ENCODE results near the gene RAB22A. TPM values are rescaled to one million over a fixed set of nuclear protein-coding genes. Genes with fewer than 3 reads are reported as not detected.

The RAB22A gene
- total RNA-seq, 3 donors from 2014 or later (not counting 1 experiment from before 2014, with no cell fraction given): 19.6 to 29.8 (median 28.6) TPM

DNA sequence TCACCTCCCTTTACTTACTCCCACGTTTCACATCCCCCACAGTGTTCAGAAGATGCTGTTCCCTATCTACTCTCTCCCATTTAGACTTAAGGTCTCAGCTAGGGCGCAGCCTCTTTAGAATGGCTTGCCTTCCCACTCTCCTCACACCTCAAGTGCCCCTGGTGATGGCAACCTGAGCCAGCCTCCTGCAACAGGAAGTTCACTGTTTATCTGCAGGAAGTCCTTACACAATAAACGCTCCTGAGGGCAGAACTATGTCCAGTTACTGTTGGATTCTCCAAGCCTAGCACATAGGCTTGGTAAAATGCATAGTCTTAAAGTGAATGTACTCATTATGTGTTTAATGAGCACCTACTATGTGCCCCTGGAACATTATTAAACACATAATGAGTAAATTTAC is 21.9 kb upstream of the RAB22A start:
- Histone ChIP-seq H3K9me3 (ENCODE audit: control insufficient read depth, insufficient read depth, low read length) (no peaks in the 10 kb centered on the region), H3K36me3 (ENCODE audit: control insufficient read depth, insufficient read depth, low read length) (peaks cover 6% of the 10 kb centered on the region), H3K27ac (ENCODE audit: low read length) (no peak overlapping the region), H3K4me1 (ENCODE audit: control insufficient read depth, insufficient read depth, low read length) (peaks cover 5% of the 10 kb centered on the region), H3K4me3 (ENCODE audit: low read length) (no peak overlapping the region), H3K27me3 (ENCODE audit: control insufficient read depth, insufficient read depth, low read length) (no peaks in the 10 kb centered on the region)
- 60% methylated on average over 3 of the region's 3 CpGs for WGBS (ENCODE audit: insufficient coverage)
- DNase-seq: no peak
- no peaks in the 10 kb centered on the region for H3K27me3 Mint-ChIP-seq (ENCODE audit: low read depth in 2 of 2)
- peaks cover 28 to 34% of the 10 kb centered on the region in 2 donors for H3K4me1 Mint-ChIP-seq
- H3K36me3 Mint-ChIP-seq: no peaks in the 10 kb centered on the region
- intact Hi-C loops (cut with micrococcal nuclease): no loop called here
- peak overlapping the region in 1 of 2 donors; percentile 50 for H3K27ac Mint-ChIP-seq
- peak in 1 of 3 donors; percentile 55 for ATAC-seq
- TF ChIP-seq, protein P1, sequence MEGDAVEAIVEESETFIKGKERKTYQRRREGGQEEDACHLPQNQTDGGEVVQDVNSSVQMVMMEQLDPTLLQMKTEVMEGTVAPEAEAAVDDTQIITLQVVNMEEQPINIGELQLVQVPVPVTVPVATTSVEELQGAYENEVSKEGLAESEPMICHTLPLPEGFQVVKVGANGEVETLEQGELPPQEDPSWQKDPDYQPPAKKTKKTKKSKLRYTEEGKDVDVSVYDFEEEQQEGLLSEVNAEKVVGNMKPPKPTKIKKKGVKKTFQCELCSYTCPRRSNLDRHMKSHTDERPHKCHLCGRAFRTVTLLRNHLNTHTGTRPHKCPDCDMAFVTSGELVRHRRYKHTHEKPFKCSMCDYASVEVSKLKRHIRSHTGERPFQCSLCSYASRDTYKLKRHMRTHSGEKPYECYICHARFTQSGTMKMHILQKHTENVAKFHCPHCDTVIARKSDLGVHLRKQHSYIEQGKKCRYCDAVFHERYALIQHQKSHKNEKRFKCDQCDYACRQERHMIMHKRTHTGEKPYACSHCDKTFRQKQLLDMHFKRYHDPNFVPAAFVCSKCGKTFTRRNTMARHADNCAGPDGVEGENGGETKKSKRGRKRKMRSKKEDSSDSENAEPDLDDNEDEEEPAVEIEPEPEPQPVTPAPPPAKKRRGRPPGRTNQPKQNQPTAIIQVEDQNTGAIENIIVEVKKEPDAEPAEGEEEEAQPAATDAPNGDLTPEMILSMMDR (IDR thresholded peaks at IDR 0.05): no peak
- no peak overlapping the region for H3K4me3 Mint-ChIP-seq
- no peaks in the 10 kb centered on the region for H3K9me3 Mint-ChIP-seq

DNA sequence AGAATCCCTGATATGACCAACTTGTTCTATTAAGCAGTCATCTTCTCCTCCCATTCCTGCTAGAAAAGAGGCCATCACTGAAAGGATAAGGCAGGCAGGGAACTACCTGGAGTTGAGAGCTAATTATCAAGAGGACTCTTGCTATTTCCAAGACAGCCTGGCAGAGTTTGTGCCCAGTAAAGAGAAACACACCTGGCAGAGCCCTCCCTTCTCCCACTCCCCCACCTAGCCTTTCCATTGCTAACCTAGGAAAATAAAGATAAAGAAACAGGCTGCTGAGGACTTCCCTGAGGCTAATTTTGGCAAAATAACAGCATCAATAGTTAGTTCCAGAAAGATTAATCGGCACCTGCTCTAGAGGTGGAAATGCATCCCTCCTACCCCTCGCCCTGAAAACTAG is 20.4 kb upstream of the RAB22A start:
- no peak overlapping the region for H3K4me3 ChIP-seq (ENCODE audit: low read length)
- TF ChIP-seq, protein P1 (IDR thresholded peaks at IDR 0.05): no peak
- intact Hi-C loops (cut with micrococcal nuclease): no loop called here
- Mint-ChIP-seq H3K27ac (no peak overlapping the region), H3K36me3 (no peaks in the 10 kb centered on the region), H3K4me1 (peaks cover 23 to 34% of the 10 kb centered on the region in 2 donors), H3K9me3 (no peaks in the 10 kb centered on the region), H3K27me3 (ENCODE audit: low read depth in 2 of 2) (no peaks in the 10 kb centered on the region), H3K4me3 (no peak overlapping the region)
- no peaks in the 10 kb centered on the region for H3K27me3 ChIP-seq (ENCODE audit: control insufficient read depth, insufficient read depth, low read length)
- whole genome bisulfite sequencing (ENCODE audit: insufficient coverage): 94% methylated on average over 2 of the region's 2 CpGs
- no peak overlapping the region for H3K27ac ChIP-seq (ENCODE audit: low read length)
- DNase-seq (no peak), ATAC-seq (no peak)
- no peaks in the 10 kb centered on the region for H3K9me3 ChIP-seq (ENCODE audit: control insufficient read depth, insufficient read depth, low read length)
- peaks cover 5% of the 10 kb centered on the region for H3K4me1 ChIP-seq (ENCODE audit: control insufficient read depth, insufficient read depth, low read length)
- H3K36me3 ChIP-seq (ENCODE audit: control insufficient read depth, insufficient read depth, low read length): peaks cover 6% of the 10 kb centered on the region

DNA sequence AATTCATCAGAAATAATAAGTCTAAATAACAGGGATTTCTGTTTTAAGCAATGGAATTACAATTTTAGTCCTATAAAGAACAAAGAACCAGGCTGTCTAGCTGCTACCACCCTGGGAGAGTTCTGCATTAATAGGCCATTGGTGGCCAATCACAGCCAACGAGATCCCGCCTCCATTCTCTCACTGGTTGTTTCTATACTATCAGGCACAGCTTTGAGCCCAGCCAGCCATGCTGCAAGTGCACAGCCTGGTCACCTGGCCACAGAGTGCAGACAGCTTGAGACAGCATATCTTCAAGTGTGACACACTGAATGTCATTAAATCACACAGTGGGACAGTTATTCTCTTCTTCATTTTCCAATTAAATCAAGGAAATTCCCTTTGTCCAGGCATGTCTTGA is 16.1 kb upstream of the RAB22A start:
- no peaks in the 10 kb centered on the region for H3K36me3 ChIP-seq (ENCODE audit: control insufficient read depth, insufficient read depth, low read length)
- H3K27ac Mint-ChIP-seq: no peak overlapping the region
- WGBS (ENCODE audit: insufficient coverage): 95% methylated on average over 2 of the region's 2 CpGs
- no peaks in the 10 kb centered on the region for H3K4me1 ChIP-seq (ENCODE audit: control insufficient read depth, insufficient read depth, low read length)
- no peak for DNase-seq
- no peaks in the 10 kb centered on the region for H3K36me3 Mint-ChIP-seq
- no peaks in the 10 kb centered on the region for H3K9me3 Mint-ChIP-seq
- no peaks in the 10 kb centered on the region for H3K27me3 Mint-ChIP-seq (ENCODE audit: low read depth in 2 of 2)
- intact Hi-C loops (cut with micrococcal nuclease): no loop called here
- H3K27me3 ChIP-seq (ENCODE audit: control insufficient read depth, insufficient read depth, low read length): no peaks in the 10 kb centered on the region
- H3K4me3 ChIP-seq (ENCODE audit: low read length): no peak overlapping the region
- H3K27ac ChIP-seq (ENCODE audit: low read length): no peak overlapping the region
- TF ChIP-seq, protein P1 (IDR thresholded peaks at IDR 0.05): no peak
- H3K9me3 ChIP-seq (ENCODE audit: control insufficient read depth, insufficient read depth, low read length): no peaks in the 10 kb centered on the region
- H3K4me1 Mint-ChIP-seq: peaks cover 7 to 13% of the 10 kb centered on the region in 2 donors
- peak in 1 of 3 donors; percentile 36 for ATAC-seq
- H3K4me3 Mint-ChIP-seq: no peak overlapping the region

All from natural killer cell (primary cell).